K562 (cell line): ENCODE data around the gene KCNAB1. TPM values are rescaled to one million over a fixed set of nuclear protein-coding genes. Genes with fewer than 3 reads are reported as not detected.

Experiments
- ATAC-seq: fragments of 200-7000 bp; cut with Tn5 transposase; 3 replicates; pipeline ENCODE4 v1.9.1; 2020; ENCODE audit warnings: moderate library complexity
- BruUV-seq: library from RNA; stranded (reverse); fragments of 400-500 nt; replicated peaks from 2 replicates; lab custom pipeline; 2021; lab: Mats Ljungman, UMichigan
- CTCF ChIA-PET: fragments of 300-600 bp; formaldehyde crosslinking; extraction: SDS; loops from one replicate; lab custom pipeline; 2021; ENCODE audit warnings: low intra/inter-chr PET ratio; lab: Yijun Ruan, JAX
- POLR2A ChIA-PET: fragments of 300-600, 350-650 bp; sonication (Branson Sonifier 250); formaldehyde crosslinking; extraction: SDS; loops from one replicate; lab custom pipeline; 2021; ENCODE audit warnings: antibody characterized with exemption, inconsistent platforms; lab: Yijun Ruan, JAX
- DNase-seq, 4 experiments: peaks; one replicate each; pipeline versions ENCODE4 v3.0.0 to v3.0.0-alpha.2; 2011 to 2018; ENCODE audit warnings: low spot score in 3 of 4, mixed read lengths in 3 of 4; ENCODE audit errors: extremely low read depth in 1 of 4
- FAIRE-seq: peaks from 2 replicates; lab custom pipeline; 2011; peaks lifted over from hg19 to GRCh38; lab: Jason Lieb, UNC
- H2AFZ ChIP-seq: 2 replicates; pipeline ENCODE4 v1.6.0; 2011; ENCODE audit warnings: low read depth, low read length, control low read depth, inconsistent platforms
- H3K27ac ChIP-seq: fragments of 200-600 bp; 3 replicates; pipeline ENCODE4 v1.8.0; 2011; ENCODE audit warnings: low read depth, mild to moderate bottlenecking, control low read depth, inconsistent platforms, low read length, moderate library complexity, mixed read lengths; ENCODE audit errors: extremely low read depth
- H3K27me3 ChIP-seq, 2 experiments: fragments of 300-600 bp in 1 of 2; 2 replicates in 1 of 2; 3 replicates in 1 of 2; pipeline versions ENCODE4 v1.6.0 to v1.8.0; 2011; ENCODE audit warnings: inconsistent platforms in 2 of 2, low read length in 2 of 2, mild to moderate bottlenecking in 1 of 2, mixed read lengths in 1 of 2, moderate library complexity in 1 of 2; ENCODE audit not compliant: control insufficient read depth in 2 of 2, insufficient read depth in 2 of 2
- H3K36me3 ChIP-seq: fragments of 300-600 bp; 3 replicates; pipeline ENCODE4 v1.8.0; 2011; ENCODE audit warnings: mild to moderate bottlenecking, low read length, inconsistent platforms; ENCODE audit not compliant: control insufficient read depth, insufficient read depth
- H3K4me1 ChIP-seq, 2 experiments: fragments of 200-600 bp in 1 of 2; replicated peaks in 1 of 2; 2 replicates in 1 of 2; 3 replicates in 1 of 2; pipeline versions ENCODE4 v1.5.1 to v1.8.0; 2011; ENCODE audit warnings: inconsistent platforms in 2 of 2, low read length in 2 of 2, mild to moderate bottlenecking in 1 of 2, mixed read lengths in 1 of 2, moderate library complexity in 1 of 2; ENCODE audit not compliant: control insufficient read depth in 2 of 2, insufficient read depth in 2 of 2
- H3K4me2 ChIP-seq: 2 replicates; pipeline ENCODE4 v1.6.1; 2011; ENCODE audit warnings: low read length, control low read depth, inconsistent platforms, mixed read lengths; ENCODE audit not compliant: insufficient read depth
- H3K4me3 ChIP-seq: fragments of 200-600 bp; sonication (generic), shearing (Covaris generic); 2 replicates; pipeline ENCODE4 v1.5.1; 2016; ENCODE audit warnings: control low read depth, inconsistent platforms
- H3K79me2 ChIP-seq: fragments of 200-600 bp; 3 replicates; pipeline ENCODE4 v1.8.0; 2011; ENCODE audit warnings: low read length, inconsistent platforms; ENCODE audit not compliant: control insufficient read depth, insufficient read depth
- H3K9ac ChIP-seq, 2 experiments: 2 replicates each; pipeline versions ENCODE4 v1.6.0 to v1.6.1; 2011; ENCODE audit warnings: low read depth in 2 of 2, low read length in 2 of 2, control low read depth in 1 of 2, inconsistent platforms in 1 of 2, mild to moderate bottlenecking in 1 of 2, mixed read lengths in 1 of 2; ENCODE audit not compliant: insufficient read depth in 1 of 2
- H3K9me1 ChIP-seq: one replicate; pipeline ENCODE4 v1.6.0; 2011; ENCODE audit warnings: inconsistent platforms, mild to moderate bottlenecking, low read length, moderate library complexity; ENCODE audit not compliant: control insufficient read depth, insufficient read depth
- H3K9me3 ChIP-seq: replicated peaks from 2 replicates; pipeline ENCODE4 v1.5.1; 2011; ENCODE audit warnings: low read depth, low read length, inconsistent platforms; ENCODE audit not compliant: control insufficient read depth, insufficient read depth
- H4K20me1 ChIP-seq: replicated peaks from 2 replicates; pipeline ENCODE4 v1.6.1; 2011; ENCODE audit warnings: low read length, inconsistent platforms, mixed read lengths; ENCODE audit not compliant: control insufficient read depth, insufficient read depth
- BCL6 ChIP-seq: fragments of 250-450 bp; sonication (Bioruptor Pico); IDR thresholded peaks from 2 replicates; pipeline ENCODE4 v1.4.0; 2020
- GATA2 ChIP-seq: sonication (generic); formaldehyde crosslinking; IDR thresholded peaks from 2 replicates; pipeline ENCODE4 v1.4.0; 2020; ENCODE audit warnings: mild to moderate bottlenecking, missing genetic modification reagents
- HDGF ChIP-seq: fragments of 450-650 bp; IDR thresholded peaks from 2 replicates; pipeline ENCODE4 v1.6.1; 2016
- HIVEP1 ChIP-seq: fragments of 250-450 bp; sonication (Bioruptor Pico); IDR thresholded peaks from 2 replicates; pipeline ENCODE4 v1.4.0; 2020; ENCODE audit warnings: mild to moderate bottlenecking
- HMGN3 ChIP-seq: IDR thresholded peaks from 2 replicates; pipeline ENCODE4 v1.6.1; 2011; ENCODE audit warnings: borderline replicate concordance, low read depth, mild to moderate bottlenecking, mixed read lengths, low read length; ENCODE audit not compliant: insufficient read length; ENCODE audit errors: extremely low read depth
- HNRNPLL ChIP-seq: fragments of 200-400 bp; formaldehyde crosslinking; IDR thresholded peaks from 2 replicates; pipeline ENCODE4 v1.6.1; 2017; ENCODE audit warnings: low read length, low read depth, mild to moderate bottlenecking; ENCODE audit not compliant: poor library complexity, severe bottlenecking
- ILK ChIP-seq: fragments of 450-650 bp; IDR thresholded peaks from 2 replicates; pipeline ENCODE4 v1.6.1; 2016; ENCODE audit warnings: missing genetic modification characterization, low read depth, mild to moderate bottlenecking, missing compliant biosample characterization, moderate library complexity, borderline replicate concordance
- JUND ChIP-seq, 2 experiments: IDR thresholded peaks; 2 replicates in 1 of 2; 3 replicates in 1 of 2; pipeline ENCODE4 v1.6.1; 2011; ENCODE audit warnings: borderline replicate concordance in 2 of 2, low read depth in 2 of 2, low read length in 2 of 2, improper control_type of control experiment in 1 of 2, missing biosample characterization in 1 of 2, missing genetic modification characterization in 1 of 2, missing genetic modification reagents in 1 of 2
- MEF2D ChIP-seq: conservative IDR thresholded peaks from 2 replicates; pipeline ENCODE4 v1.6.1; 2016; ENCODE audit warnings: low read depth, missing genetic modification characterization, missing compliant biosample characterization
- NUFIP1 ChIP-seq: fragments of 450-650 bp; IDR thresholded peaks from 2 replicates; pipeline ENCODE4 v1.6.1; 2018; ENCODE audit not compliant: partially characterized antibody
- PURB ChIP-seq: sonication (generic); formaldehyde crosslinking; IDR thresholded peaks from 2 replicates; pipeline ENCODE4 v1.9.0; 2021; ENCODE audit warnings: low read depth, mild to moderate bottlenecking, missing genetic modification reagents
- SRF ChIP-seq, 2 experiments: fragments of 250-450, 450-650 bp in 1 of 2; sonication (Bioruptor Pico) in 1 of 2; sonication (generic) in 1 of 2; formaldehyde crosslinking; IDR thresholded peaks; 2 replicates each; pipeline versions ENCODE4 v1.5.0 to v1.5.1; 2020 to 2022; ENCODE audit warnings: mild to moderate bottlenecking in 1 of 2, missing genetic modification reagents in 1 of 2
- SRSF9 ChIP-seq: fragments of 200-400 bp; formaldehyde crosslinking; IDR thresholded peaks from 2 replicates; pipeline ENCODE4 v1.6.1; 2017; ENCODE audit warnings: low read depth, low read length, borderline replicate concordance
- WHSC1 ChIP-seq: IDR thresholded peaks from one replicate; pipeline ENCODE4 v1.6.1; 2012; ENCODE audit warnings: low read length, control low read depth, inconsistent platforms
- ZNF695 ChIP-seq: fragments of 450-650 bp; formaldehyde crosslinking; IDR thresholded peaks from 2 replicates; pipeline ENCODE4 v1.4.0; 2020; ENCODE audit warnings: mild to moderate bottlenecking, moderate library complexity
- WGBS: fragments of 100-300 bp; shearing (Covaris generic); methylation state at CpG from one replicate; pipeline ENCODE4 v1.1.6; 2016; ENCODE audit warnings: low coverage, mixed read lengths; ENCODE audit not compliant: insufficient coverage; ENCODE audit errors: missing lambda C conversion rate; 5-methylcytosine and 5-hydroxymethylcytosine counted together
- in situ Hi-C: fragments of 300-500 bp; cut with MboI; formaldehyde crosslinking; loops from 4 replicates; pipeline ENCODE4 v1.15.0; 2018; ENCODE audit warnings: inconsistent platforms, mixed read lengths
- intact Hi-C: fragments of 100-400 bp; cut with micrococcal nuclease; formaldehyde crosslinking; loops from 2 replicates; pipeline ENCODE4 v1.14.2; 2022
- polyA plus RNA-seq, 8 experiments: library from polyadenylated mRNA; depleted of rRNA in 4 of 8; stranded (reverse) in 5 of 8; unstranded in 3 of 8; fragments of >200 nt; fragmentation: Nextera tagmentation in 2 of 8; fragmentation: Illumina TruSeq in 1 of 8; extraction: Ambion mirVana in 2 of 8; extraction: Trizol in 1 of 8; gene quantifications; 2 replicates each; pipeline versions ENCODE4 v1.2.1 to v1.2.3, GENCODE V29; 2011 to 2014; ENCODE audit warnings: inconsistent platforms in 1 of 8, missing spikeins in 1 of 8
- total RNA-seq, 7 experiments: library from RNA; depleted of rRNA in 6 of 7; stranded (reverse); fragments of >200 nt in 6 of 7; fragmentation: Illumina TruSeq in 2 of 7; extraction: Trizol in 2 of 7; gene quantifications; 2 replicates each; pipeline versions ENCODE4 v1.2.1 to v1.2.3, GENCODE V29; 2011 to 2021; ENCODE audit warnings: low replicate concordance in 1 of 7
- TF ChIP-seq, protein P1 (sequence below): fragments of 450-650 bp; formaldehyde crosslinking; IDR thresholded peaks from 2 replicates; pipeline ENCODE4 v1.4.0; 2020; ENCODE audit warnings: mild to moderate bottlenecking, mixed read lengths
- TF ChIP-seq, protein P2 (sequence below): fragments of 250-450 bp; sonication (Bioruptor Pico); IDR thresholded peaks from 2 replicates; pipeline ENCODE4 v1.4.0; 2020; ENCODE audit warnings: mild to moderate bottlenecking, moderate library complexity
- TF ChIP-seq, protein P3 (sequence below): fragments of 250-450 bp; sonication (Bioruptor Pico); IDR thresholded peaks from 2 replicates; pipeline ENCODE4 v1.8.0; 2022; ENCODE audit warnings: inconsistent platforms, mild to moderate bottlenecking, moderate library complexity, borderline replicate concordance

The KCNAB1 gene
- total and polyA plus RNA-seq, 9 of the 15 experiments (the other 6 are each of a cell fraction or from before 2014, with no cell fraction given), result 0.14 to 1.2 (median 0.51) TPM

DNA sequence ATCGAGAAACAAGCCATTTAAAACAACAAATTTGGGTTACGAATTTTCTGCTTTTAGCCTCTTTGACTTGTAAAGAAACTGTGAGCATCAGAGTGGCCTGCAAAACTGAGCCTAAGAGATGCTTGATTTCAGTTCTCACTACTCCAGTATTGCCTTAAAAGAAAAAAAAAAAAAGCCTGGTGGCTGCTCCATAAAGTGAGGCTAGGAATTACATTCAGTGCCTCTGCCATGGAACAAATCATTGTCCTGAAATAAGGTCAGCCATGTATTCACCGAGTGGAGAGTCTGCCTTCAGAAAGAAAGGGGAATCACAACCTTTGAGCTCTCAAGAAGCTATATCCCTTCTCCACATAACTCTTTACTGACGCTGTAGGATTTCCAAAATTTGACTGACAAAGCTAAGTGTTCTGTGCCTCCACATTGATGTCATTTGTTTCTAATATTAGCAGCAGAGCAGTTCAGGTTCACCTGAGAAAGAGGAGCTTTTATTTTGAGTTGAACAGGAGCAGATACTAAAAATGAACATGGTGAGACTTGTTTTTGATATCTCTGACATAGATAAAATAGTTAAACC lies 297.3 kb downstream of the KCNAB1 start:
- in situ Hi-C loops, result no loop called here
- WGBS, result 1% methylated on average over 4 of the region's 4 CpGs
- no peak for ATAC-seq
- Histone ChIP-seq H3K4me1 (no peaks in the 10 kb centered on the region), H3K9me3 (no peaks in the 10 kb centered on the region), H3K36me3 (no peaks in the 10 kb centered on the region), H3K27ac (no peak overlapping the region), H4K20me1 (no peaks in the 10 kb centered on the region), H3K9me1 (no peaks in the 10 kb centered on the region), H3K27me3 (peaks cover 14 to 19% of the 10 kb centered on the region in 2 experiments; a peak in 4 of 5 replicates), H3K9ac (no peak overlapping the region), H3K4me3 (no peak overlapping the region), H3K79me2 (no peaks in the 10 kb centered on the region), H3K4me2 (no peak overlapping the region), H2AFZ (no peak overlapping the region)
- POLR2A ChIA-PET, result interaction anchor here (0.6 to 1.7 kb wide), 3 partner anchors 10 to 1039 kb away, joined by 3 to 6 read pairs (median 3); no protein-coding TSS in a partner anchor
- intact Hi-C loops, result no loop called here
- TF ChIP-seq ILK (tag) (no peak), HMGN3 (no peak), HDGF (no peak), GATA2 (CRISPR knock-in tag) (no peak), WHSC1 (no peak), PURB (CRISPR knock-in tag) (no peak), HIVEP1 (CRISPR knock-in tag) (no peak), MEF2D (tag) (no peak), HNRNPLL (no peak), JUND (IDR thresholded peaks at IDR 0.05; ENCODE audit: borderline replicate concordance, low read depth, low read length) (no peak), JUND (tag; IDR thresholded peaks at IDR 0.05; ENCODE audit: borderline replicate concordance, low read depth, low read length) (no peak), BCL6 (CRISPR knock-in tag) (no peak), SRF (CRISPR knock-in tag; IDR thresholded peaks at IDR 0.05) (no peak), SRSF9 (no peak), ZNF695 (CRISPR knock-in tag) (no peak), NUFIP1 (no peak)
- TF ChIP-seq, protein P1, sequence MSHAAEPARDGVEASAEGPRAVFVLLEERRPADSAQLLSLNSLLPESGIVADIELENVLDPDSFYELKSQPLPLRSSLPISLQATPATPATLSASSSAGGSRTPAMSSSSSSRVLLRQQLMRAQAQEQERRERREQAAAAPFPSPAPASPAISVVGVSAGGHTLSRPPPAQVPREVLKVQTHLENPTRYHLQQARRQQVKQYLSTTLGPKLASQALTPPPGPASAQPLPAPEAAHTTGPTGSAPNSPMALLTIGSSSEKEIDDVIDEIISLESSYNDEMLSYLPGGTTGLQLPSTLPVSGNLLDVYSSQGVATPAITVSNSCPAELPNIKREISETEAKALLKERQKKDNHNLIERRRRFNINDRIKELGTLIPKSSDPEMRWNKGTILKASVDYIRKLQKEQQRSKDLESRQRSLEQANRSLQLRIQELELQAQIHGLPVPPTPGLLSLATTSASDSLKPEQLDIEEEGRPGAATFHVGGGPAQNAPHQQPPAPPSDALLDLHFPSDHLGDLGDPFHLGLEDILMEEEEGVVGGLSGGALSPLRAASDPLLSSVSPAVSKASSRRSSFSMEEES, result no peak
- TF ChIP-seq, protein P2, sequence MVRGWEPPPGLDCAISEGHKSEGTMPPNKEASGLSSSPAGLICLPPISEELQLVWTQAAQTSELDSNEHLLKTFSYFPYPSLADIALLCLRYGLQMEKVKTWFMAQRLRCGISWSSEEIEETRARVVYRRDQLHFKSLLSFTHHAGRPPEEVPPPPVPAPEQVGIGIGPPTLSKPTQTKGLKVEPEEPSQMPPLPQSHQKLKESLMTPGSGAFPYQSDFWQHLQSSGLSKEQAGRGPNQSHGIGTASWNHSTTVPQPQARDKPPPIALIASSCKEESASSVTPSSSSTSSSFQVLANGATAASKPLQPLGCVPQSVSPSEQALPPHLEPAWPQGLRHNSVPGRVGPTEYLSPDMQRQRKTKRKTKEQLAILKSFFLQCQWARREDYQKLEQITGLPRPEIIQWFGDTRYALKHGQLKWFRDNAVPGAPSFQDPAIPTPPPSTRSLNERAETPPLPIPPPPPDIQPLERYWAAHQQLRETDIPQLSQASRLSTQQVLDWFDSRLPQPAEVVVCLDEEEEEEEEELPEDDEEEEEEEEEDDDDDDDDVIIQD (CRISPR knock-in tag), result no peak
- TF ChIP-seq, protein P3, sequence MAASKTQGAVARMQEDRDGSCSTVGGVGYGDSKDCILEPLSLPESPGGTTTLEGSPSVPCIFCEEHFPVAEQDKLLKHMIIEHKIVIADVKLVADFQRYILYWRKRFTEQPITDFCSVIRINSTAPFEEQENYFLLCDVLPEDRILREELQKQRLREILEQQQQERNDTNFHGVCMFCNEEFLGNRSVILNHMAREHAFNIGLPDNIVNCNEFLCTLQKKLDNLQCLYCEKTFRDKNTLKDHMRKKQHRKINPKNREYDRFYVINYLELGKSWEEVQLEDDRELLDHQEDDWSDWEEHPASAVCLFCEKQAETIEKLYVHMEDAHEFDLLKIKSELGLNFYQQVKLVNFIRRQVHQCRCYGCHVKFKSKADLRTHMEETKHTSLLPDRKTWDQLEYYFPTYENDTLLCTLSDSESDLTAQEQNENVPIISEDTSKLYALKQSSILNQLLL, result no peak
- no TSS peak for BruUV-seq
- no peak for FAIRE-seq
- no peak for DNase-seq
- CTCF ChIA-PET, result no interaction called here
